IPS-NIHi7 (cell line): ENCODE data around the gene RHOB.

Source experiments
- DNase-seq: peaks from one replicate; pipeline ENCODE4 v3.0.0; 2012; ENCODE audit warnings: mixed read lengths; ENCODE audit errors: extremely low spot score

The RHOB gene

DNA sequence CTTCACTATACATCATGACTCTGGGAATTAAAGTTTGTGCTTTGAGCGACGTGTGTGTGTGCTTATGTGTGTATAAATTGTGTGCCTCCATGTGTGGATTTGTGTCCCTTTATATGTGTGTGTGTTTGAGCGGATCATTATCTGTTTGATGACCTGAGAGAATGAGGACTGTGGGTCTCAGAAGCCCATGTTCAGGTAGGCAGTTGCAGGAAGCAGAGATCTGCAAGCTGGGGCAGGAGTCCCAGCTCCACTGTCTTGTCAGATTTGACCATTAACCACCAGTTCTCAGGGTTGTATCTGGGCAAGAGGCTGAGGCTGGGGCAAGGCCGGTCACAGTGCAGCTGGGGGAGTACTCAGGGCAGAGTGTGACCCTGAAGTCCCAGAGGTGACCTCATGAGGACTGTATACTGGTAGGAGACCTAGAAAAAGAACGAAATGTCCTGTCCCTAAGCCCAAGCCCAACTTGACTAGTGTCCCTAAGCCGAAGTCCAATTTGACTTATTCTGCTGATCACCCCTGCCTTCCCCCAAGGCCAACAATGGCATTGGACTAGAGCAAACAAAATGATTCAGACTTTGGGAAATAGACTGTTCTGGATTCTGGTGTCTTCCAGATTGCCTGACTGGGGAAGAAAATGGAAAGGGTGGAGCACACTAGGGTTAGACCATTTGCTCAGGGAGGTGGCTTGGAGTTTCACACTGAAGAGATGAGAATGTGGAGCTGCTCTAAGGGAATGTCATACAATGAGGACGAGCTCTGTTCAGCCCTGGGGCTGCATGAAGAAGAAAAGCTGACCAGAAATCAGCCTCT is 28.1 kb downstream of the RHOB start:
- DNase-seq = no peak

GRCh38 chr2:20475567-20475952 is 28.7 kb downstream of the RHOB start:
- DNase-seq = no peak

DNA sequence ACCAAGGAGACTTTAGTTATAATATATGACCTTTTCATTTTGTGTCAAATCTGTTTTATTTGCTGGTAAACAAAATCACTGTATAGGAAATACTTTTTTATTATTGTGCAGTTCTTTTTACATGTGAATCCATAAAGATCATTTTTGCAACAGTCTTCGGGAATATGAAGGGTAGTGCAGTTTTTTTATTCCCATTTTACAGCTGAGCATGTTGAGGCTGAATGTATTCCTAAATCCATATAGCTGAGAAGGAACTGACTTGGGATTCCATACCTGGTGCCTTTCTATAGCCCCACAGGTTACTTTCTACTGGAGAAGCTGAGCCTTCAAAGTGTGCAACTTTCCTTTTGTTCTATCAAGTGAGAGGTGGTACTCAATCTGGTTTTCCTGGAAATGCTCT is 29.6 kb downstream of the RHOB start:
- DNase-seq = no peak

DNA sequence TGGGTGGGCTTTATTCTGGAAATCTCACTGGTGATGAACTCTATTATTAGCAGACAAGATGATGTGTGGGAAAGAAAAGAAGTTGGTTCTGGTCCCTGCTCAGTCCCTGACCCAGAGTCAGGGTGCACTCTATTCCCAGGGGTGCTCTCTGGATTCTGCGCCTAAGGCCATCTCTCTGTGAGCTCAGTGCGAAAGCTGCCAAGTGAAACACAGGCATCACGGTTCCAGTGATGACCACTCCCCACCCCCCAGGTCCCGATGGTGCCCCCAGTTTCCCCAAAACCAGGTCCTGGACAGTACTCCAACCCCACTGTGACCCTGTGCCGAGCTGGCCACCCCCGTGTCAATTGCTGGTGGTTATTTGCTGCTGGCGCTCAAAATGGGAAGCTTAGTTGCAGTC is 30.1 kb downstream of the RHOB start:
- DNase-seq = no peak

DNA sequence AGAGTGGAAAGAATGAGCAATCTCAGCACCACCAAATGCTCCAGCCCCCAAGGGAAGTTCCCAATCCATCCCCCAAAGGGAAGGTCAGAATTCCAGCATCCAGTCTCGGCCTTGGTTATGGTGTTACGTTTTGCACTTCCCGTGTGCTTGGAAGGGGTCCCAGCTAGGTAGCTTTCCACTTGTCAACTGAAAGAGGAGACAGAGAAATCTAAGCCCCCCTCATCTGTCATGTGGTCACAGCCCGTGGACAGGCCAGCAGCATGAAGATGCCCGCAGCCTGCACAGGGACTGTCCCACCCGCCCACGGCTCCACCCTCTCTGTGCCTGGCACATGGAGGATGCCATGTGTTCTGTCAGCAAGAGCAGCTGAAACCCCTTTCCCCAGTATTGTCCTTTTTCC is 32.1 kb downstream of the RHOB start:
- peak; percentile 2 for DNase-seq

DNA sequence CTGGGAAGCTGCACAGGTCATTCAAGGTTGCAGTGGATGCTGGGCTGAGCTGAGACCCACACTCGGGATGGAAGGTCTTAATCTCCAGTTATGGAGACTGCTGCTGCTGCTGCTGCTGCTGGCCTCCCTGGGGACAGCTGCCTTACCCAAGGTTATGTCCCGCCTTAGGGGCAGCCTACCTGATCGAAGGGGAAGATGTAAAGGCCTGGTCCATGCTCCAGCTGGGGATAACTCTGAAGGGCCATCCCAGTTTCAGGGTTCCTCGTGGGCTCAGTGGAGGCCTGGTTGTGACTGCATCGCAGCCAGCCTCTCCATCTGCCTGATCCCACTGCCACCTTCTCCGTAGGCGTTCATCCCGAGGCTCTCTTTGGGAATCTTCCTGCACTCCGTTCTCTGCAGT is 33.0 kb downstream of the RHOB start:
- DNase-seq = peak; percentile 4

- no peak for DNase-seq
These were observed 34.0 kb downstream of the RHOB start for GRCh38 chr2:20480913-20481312.

DNA sequence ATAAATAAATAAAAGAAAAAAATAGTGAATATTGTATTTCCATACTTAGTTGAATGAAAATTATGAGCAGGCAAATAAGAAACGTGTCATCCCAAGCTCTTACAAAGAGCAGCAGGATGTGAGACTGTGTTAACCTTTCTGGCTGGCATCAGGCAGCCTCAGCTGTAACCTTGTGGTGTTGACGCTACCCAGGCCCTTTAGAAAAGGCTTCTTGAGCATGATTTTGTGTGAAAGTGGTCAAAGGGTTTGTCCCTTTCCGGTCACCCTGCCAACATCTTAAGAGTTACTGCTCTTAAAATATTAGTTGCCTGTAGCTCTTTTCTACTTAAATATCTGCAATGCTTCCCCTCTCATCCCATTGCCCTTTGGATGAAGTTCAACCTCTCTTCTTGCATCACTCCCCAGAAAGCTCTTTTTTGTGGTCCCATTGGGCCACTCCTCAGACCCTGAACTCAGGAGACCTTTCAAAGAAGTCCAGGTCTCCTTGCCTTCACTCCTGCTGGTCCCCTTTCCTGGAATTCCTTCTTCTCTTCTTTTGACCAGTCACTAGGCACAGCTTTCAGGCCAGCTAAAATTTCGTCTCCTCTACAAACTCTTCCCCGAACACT is 35.0 kb downstream of the RHOB start:
- DNase-seq = peak; percentile 4

- DNase-seq = no peak
These were observed 35.9 kb downstream of the RHOB start for GRCh38 chr2:20482725-20483124.

DNA sequence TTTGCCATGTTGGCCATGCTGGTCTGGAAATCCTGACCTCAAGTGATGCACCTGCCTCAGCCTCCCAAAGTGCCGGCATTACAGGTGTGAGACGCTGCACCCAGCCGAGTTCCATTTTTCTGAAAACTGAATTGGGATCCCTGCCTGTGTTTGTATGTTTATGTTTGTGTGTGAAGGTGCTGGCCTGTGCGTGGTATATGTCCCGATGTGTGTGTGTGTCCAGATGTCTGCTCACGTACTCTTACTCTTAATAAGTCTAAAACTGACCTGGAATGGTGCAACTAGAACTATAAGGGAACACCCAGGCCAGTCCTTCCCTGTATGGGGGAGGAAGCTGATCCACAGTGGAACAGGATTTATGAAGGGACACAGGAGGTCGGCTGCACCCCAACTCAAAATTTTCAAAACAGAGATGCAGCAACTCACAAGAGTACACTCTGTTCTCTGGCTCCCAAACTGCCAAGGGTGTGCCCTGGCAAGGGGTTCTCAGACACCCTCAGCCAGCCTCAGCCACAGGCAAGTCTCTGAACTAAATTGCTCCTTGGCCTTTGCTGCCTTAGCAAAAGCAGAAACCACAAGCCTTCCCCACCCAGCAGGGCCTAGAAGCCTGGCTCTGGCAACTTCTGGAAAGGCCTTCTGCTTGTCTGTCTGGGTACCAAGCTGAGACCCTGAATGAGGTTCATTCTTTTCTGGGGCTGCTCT is 36.5 kb downstream of the RHOB start:
- DNase-seq = peak; percentile 1

DNA sequence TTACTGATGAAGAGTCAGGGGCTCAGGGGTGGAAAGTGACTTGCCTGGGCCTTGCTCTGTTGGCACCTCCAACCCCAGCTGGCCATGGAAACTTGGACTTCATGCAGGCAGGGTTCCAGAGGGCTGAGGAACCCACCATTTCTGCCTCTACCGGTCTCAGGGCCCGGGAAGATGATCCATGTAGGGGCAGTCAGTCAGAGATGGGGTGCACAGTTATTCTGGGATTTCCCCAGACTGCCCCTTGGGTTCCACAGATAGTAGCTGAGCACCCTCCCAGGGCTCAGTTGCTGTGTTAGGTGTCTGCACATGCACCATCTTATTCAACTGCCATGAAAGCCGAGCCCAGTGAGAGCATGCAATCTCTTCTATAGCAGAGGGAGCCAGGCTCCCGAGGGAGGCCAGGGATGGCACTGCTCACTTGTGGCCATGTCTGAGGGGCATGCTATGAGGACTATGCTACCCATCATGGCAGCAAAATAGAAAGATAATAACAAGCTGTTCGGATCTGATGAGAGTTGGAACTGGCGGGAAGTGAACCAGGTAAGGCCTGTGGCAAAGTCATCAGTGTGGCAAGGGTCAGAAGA is 37.3 kb downstream of the RHOB start:
- peak; percentile 2 for DNase-seq

- DNase-seq = peak; percentile 6
These were observed 38.1 kb downstream of the RHOB start for GRCh38 chr2:20484810-20485611.

DNA sequence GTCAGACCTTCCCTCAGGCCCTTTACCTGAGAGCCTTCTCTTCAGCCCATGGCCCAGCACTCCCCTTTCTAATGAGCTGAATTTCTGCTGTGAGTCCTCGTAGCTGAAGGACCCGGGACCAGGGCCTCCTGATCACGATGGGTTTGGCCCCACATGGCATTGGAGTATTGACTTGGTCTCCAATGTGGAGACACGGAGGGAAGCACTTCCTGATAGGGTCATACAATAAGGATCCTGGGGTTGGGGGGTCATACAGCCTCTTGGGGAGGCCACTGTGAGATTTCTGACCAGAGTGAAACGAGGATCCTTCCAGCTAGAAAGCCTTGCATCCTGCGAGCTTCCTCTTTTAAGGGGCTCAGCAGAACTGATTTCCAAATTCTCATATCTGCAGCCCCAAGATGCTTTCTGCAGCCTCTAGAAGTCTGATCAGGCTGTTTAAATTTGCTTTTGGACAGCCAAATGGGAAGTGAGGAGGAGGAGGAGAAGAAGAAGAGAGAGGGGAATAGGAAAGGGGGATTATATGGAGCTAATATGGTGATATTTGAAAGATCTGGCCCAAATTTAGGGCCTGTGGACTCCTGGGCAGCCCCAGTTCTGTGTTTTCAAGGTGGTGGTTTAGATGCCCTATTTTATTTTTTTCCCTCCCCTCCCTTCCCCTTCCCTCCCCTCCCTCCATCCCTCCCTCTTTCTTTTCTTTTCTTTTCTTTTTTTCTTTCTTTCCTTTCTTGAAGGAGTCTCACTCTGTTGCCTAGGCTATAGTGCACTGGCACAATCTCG is 38.9 kb downstream of the RHOB start:
- no peak for DNase-seq

- DNase-seq = no peak
These were observed 39.7 kb downstream of the RHOB start for GRCh38 chr2:20486571-20486970.

GRCh38 chr2:20487030-20487391 is 40.1 kb downstream of the RHOB start:
- DNase-seq = no peak

DNA sequence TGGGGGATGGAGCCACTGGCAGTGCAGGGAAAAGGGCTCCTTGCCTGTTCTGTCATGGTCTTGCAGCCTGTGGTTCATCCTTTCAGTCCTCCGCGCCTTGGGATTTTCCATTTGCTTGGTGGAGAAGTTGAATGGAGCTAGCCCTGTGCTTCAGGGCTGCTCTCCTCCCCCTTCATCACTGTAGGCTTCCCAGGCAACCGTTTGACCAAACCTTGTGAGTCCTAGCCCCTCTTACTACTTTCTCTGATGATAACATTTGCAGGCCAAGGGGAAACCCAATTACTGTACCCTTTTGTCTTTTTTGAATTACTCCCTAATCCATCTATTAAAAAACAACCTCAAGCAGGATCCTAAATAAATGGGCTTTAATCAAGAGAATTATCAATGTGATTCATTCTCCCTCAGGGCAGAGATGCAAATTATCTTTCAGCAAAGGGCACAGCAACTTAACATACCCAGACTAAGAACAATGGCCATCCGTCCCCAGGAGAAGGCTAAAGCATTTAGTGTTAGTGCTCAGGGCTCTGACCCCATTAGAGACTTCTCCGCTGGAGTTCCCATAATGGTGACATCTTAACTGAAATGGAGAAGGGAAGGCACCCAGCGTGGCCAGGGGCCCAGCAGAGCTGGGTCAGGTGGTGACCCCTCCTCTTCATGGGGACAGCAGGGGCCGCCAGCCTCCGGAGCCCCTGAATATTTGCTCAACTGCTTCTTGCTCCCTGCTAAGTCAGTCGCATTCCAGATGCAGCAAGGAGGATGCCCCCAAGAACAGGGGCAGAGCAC is 40.7 kb downstream of the RHOB start:
- peak; percentile 40 for DNase-seq

- DNase-seq = no peak
These were observed 41.3 kb downstream of the RHOB start for GRCh38 chr2:20488201-20488641.

DNA sequence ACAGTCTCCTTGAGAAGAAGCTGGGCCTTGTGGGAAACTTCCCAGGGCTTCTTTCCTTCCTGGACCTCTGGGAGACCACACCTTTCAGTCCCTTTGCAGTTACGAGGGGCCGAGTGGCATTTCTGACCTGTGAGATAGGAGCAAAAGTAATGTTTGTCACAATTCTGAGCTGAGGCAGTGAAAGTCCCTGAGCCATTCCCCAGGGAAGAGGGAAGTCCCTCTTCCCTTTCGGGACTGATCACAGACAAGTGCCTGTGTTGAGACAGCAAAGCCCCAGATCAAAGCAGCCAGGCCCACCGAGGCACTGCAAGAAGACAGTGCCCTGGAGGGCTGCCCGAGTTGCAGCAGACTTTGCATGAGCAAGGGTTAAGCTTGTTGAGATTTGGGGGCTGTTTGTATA is 41.9 kb downstream of the RHOB start:
- DNase-seq = no peak

DNA sequence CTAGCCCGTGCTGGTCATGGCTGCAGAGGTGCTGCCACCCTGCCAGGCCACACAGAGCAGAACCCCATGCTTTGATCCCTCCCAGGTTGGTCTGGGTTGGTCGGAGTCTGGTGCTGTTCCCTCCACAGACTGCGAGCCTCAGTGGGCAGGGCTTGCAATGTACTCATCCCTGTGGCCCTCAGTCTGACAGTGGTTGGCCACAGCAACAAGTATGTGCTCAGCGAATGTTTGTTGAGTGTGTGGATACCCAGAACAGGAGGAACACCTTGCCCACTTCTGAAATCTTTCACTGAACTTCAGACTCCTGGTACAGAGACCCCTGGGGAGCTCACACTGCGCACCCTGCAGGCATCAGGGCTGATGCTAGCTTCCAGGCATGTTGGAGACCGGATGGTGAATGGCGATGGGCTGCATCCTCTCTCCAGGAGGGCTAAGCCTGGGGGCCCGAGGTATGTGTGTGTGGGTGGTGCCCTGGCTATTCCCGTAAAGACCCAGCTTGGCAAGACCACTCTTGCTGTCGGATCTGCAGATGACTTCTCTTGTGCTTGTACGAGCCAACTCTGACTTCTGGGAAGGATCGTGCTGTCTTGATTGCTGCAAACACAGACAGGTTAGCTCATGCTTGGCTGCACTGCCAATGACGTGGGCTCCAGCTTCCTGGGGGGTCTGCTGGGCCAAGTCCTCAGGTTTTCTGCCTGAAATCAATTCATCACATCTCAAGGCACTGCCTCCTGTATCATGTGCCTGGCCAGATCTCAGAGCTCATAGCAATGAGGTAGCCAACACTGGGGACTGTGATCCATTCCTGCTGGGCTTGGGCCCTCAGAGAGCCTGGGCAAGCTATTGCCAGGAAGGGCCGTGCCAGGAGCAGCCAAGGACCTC is 43.7 kb downstream of the RHOB start:
- DNase-seq = no peak
